H1 (cell line): ENCODE data around the gene CDC25C. TPM values are rescaled to one million over a fixed set of nuclear protein-coding genes. Genes with fewer than 3 reads are reported as not detected.

Experiments used
- CTCF ChIA-PET: fragments of 300-600 bp; sonication (Branson Sonifier 250); formaldehyde crosslinking; loops from one replicate; lab custom pipeline; 2021; ENCODE audit not compliant: partially characterized antibody; lab: Charles Lee
- POLR2A ChIA-PET: fragments of 300-600 bp; sonication (Branson Sonifier 250); formaldehyde crosslinking; loops from one replicate; lab custom pipeline; 2021; ENCODE audit warnings: inconsistent platforms; ENCODE audit not compliant: partially characterized antibody; lab: Charles Lee
- DNase-seq, 2 experiments: peaks; one replicate each; pipeline versions ENCODE4 v3.0.0 to v3.0.0-alpha.2; 2010 to 2022; ENCODE audit warnings: low spot score in 2 of 2, low read depth in 1 of 2, mixed read lengths in 1 of 2
- FAIRE-seq: peaks from 2 replicates; lab custom pipeline; 2011; peaks lifted over from hg19 to GRCh38; lab: Jason Lieb, UNC
- H2AFZ ChIP-seq: 2 replicates; pipeline ENCODE4 v1.8.1; 2012; ENCODE audit warnings: low read length, inconsistent platforms
- H2AK5ac ChIP-seq: 2 replicates; pipeline ENCODE4 v1.6.1; 2013; ENCODE audit warnings: low read depth, low read length
- H2BK120ac ChIP-seq: replicated peaks from 2 replicates; pipeline ENCODE3; 2013; ENCODE audit warnings: low read depth, low read length, inconsistent platforms
- H2BK12ac ChIP-seq: 2 replicates; pipeline ENCODE4 v1.6.1; 2013; ENCODE audit warnings: low read depth, low read length
- H2BK15ac ChIP-seq: 2 replicates; pipeline ENCODE4 v1.6.1; 2013; ENCODE audit warnings: low read length
- H2BK20ac ChIP-seq: 2 replicates; pipeline ENCODE4 v1.6.1; 2013; ENCODE audit warnings: low read length
- H2BK5ac ChIP-seq: 2 replicates; pipeline ENCODE4 v1.6.1; 2013; ENCODE audit warnings: low read depth, low read length
- H3K14ac ChIP-seq: 2 replicates; pipeline ENCODE4 v1.6.1; 2013; ENCODE audit warnings: inconsistent platforms; ENCODE audit not compliant: insufficient read length
- H3K18ac ChIP-seq: 2 replicates; pipeline ENCODE4 v1.6.1; 2013; ENCODE audit warnings: low read length; ENCODE audit errors: extremely low read depth
- H3K23ac ChIP-seq: 2 replicates; pipeline ENCODE4 v1.6.1; 2013; ENCODE audit warnings: inconsistent platforms; ENCODE audit not compliant: insufficient read length
- H3K23me2 ChIP-seq: 2 replicates; pipeline ENCODE4 v1.6.1; 2013; ENCODE audit warnings: low read depth, low read length
- H3K27ac ChIP-seq: 2 replicates; pipeline ENCODE4 v1.6.1; 2011; ENCODE audit warnings: low read depth, low read length, inconsistent platforms
- H3K27me3 ChIP-seq, 4 experiments: replicated peaks in 1 of 4; 1 replicate in 1 of 4; 2 replicates in 3 of 4; pipeline versions ENCODE4 v1.6.1 to v1.8.1; 2011 to 2013; ENCODE audit warnings: low read length in 3 of 4, mild to moderate bottlenecking in 3 of 4, inconsistent platforms in 2 of 4, mixed read lengths in 2 of 4, moderate library complexity in 1 of 4; ENCODE audit not compliant: control insufficient read depth in 3 of 4, insufficient read depth in 3 of 4; ENCODE audit errors: extremely low read depth in 1 of 4
- H3K36me3 ChIP-seq, 4 experiments: 2 replicates each; pipeline versions ENCODE4 v1.6.1 to v1.8.1; 2011 to 2013; ENCODE audit warnings: mild to moderate bottlenecking in 4 of 4, low read length in 3 of 4, moderate library complexity in 2 of 4, control low read depth in 1 of 4, inconsistent platforms in 1 of 4; ENCODE audit not compliant: insufficient read depth in 4 of 4, control insufficient read depth in 2 of 4
- H3K4ac ChIP-seq: replicated peaks from 2 replicates; pipeline ENCODE3; 2013; ENCODE audit warnings: low read length, low read depth, mixed read lengths, inconsistent platforms; ENCODE audit not compliant: insufficient read length
- H3K4me1 ChIP-seq, 4 experiments: replicated peaks in 1 of 4; 1 replicate in 1 of 4; 2 replicates in 3 of 4; pipeline versions ENCODE4 v1.6.1 to v1.8.1; 2011 to 2013; ENCODE audit warnings: low read length in 3 of 4, inconsistent platforms in 2 of 4, mixed read lengths in 1 of 4; ENCODE audit not compliant: insufficient read depth in 4 of 4, control insufficient read depth in 3 of 4
- H3K4me2 ChIP-seq, 2 experiments: 2 replicates each; pipeline versions ENCODE4 v1.6.1 to v1.8.1; 2011 to 2013; ENCODE audit warnings: low read depth in 2 of 2, low read length in 2 of 2, control low read depth in 1 of 2, inconsistent platforms in 1 of 2, mild to moderate bottlenecking in 1 of 2; ENCODE audit not compliant: insufficient read depth in 1 of 2
- H3K4me3 ChIP-seq, 4 experiments: fragments of 200-600, 300-600 bp in 1 of 4; sonication (generic), shearing (Covaris generic), sonication (Bioruptor Twin) in 1 of 4; 2 replicates each; pipeline versions ENCODE4 v1.5.1 to v1.8.1; 2011 to 2016; ENCODE audit warnings: low read length in 4 of 4, low read depth in 3 of 4, control low read depth in 2 of 4, inconsistent platforms in 2 of 4, mild to moderate bottlenecking in 2 of 4, mixed read lengths in 1 of 4, moderate library complexity in 1 of 4; ENCODE audit not compliant: insufficient read depth in 2 of 4; ENCODE audit errors: extremely low read depth in 1 of 4
- H3K56ac ChIP-seq: replicated peaks from 2 replicates; pipeline ENCODE3; 2013; ENCODE audit warnings: low read depth, mild to moderate bottlenecking, mixed read lengths, low read length, inconsistent platforms; ENCODE audit not compliant: insufficient read length
- H3K79me1 ChIP-seq: 2 replicates; pipeline ENCODE4 v1.6.1; 2013; ENCODE audit warnings: low read depth, low read length, control low read depth
- H3K79me2 ChIP-seq, 2 experiments: 2 replicates each; pipeline versions ENCODE4 v1.6.1 to v1.8.1; 2012 to 2013; ENCODE audit warnings: low read length in 2 of 2, mild to moderate bottlenecking in 2 of 2, inconsistent platforms in 1 of 2; ENCODE audit not compliant: insufficient read depth in 2 of 2, control insufficient read depth in 1 of 2
- H3K9ac ChIP-seq, 4 experiments: replicated peaks in 1 of 4; 1 replicate in 1 of 4; 2 replicates in 3 of 4; pipeline versions ENCODE4 v1.6.1 to v1.8.1; 2011 to 2013; ENCODE audit warnings: low read depth in 3 of 4, low read length in 3 of 4, control low read depth in 2 of 4, mild to moderate bottlenecking in 2 of 4, moderate library complexity in 2 of 4, inconsistent platforms in 1 of 4; ENCODE audit errors: extremely low read depth in 1 of 4
- H3K9me3 ChIP-seq, 2 experiments: 2 replicates each; pipeline versions ENCODE4 v1.6.1 to v1.8.1; 2012 to 2013; ENCODE audit warnings: mild to moderate bottlenecking in 2 of 2, moderate library complexity in 2 of 2, control low read depth in 1 of 2, inconsistent platforms in 1 of 2, low read depth in 1 of 2, low read length in 1 of 2, mixed read lengths in 1 of 2; ENCODE audit not compliant: insufficient read depth in 2 of 2
- H4K20me1 ChIP-seq, 2 experiments: replicated peaks in 1 of 2; 2 replicates each; pipeline versions ENCODE3 to v1.8.1; 2011 to 2013; ENCODE audit warnings: inconsistent platforms in 2 of 2, low read length in 2 of 2, mild to moderate bottlenecking in 1 of 2; ENCODE audit not compliant: insufficient read depth in 2 of 2, control insufficient read depth in 1 of 2
- H4K5ac ChIP-seq: 2 replicates; pipeline ENCODE4 v1.6.1; 2013; ENCODE audit warnings: low read length, low read depth, mixed read lengths, inconsistent platforms; ENCODE audit not compliant: insufficient read length
- H4K8ac ChIP-seq: 2 replicates; pipeline ENCODE4 v1.8.0; 2013; ENCODE audit warnings: mild to moderate bottlenecking, moderate library complexity, low read length, inconsistent platforms; ENCODE audit not compliant: insufficient read depth; ENCODE audit errors: extremely low read depth
- H4K91ac ChIP-seq: replicated peaks from 2 replicates; pipeline ENCODE3; 2013; ENCODE audit warnings: low read length, mixed read lengths, inconsistent platforms; ENCODE audit not compliant: insufficient read length
- CTCF ChIP-seq, 3 experiments: IDR thresholded peaks; 1 replicate in 2 of 3; 2 replicates in 1 of 3; pipeline versions ENCODE4 v1.5.1 to v1.6.1; 2011; ENCODE audit warnings: low read length in 3 of 3, mild to moderate bottlenecking in 3 of 3, inconsistent platforms in 2 of 3, low read depth in 1 of 3, moderate library complexity in 1 of 3; ENCODE audit not compliant: insufficient read depth in 1 of 3; ENCODE audit errors: control extremely low read depth in 1 of 3
- EGR1 ChIP-seq: IDR thresholded peaks from 2 replicates; pipeline ENCODE4 v1.6.1; 2011; ENCODE audit warnings: low read depth, low read length, borderline replicate concordance
- EP300 ChIP-seq, 2 experiments: IDR thresholded peaks; 1 replicate in 1 of 2; 2 replicates in 1 of 2; pipeline ENCODE4 v1.6.1; 2011 to 2012; ENCODE audit warnings: low read depth in 2 of 2, low read length in 2 of 2, mild to moderate bottlenecking in 2 of 2, borderline replicate concordance in 1 of 2, inconsistent platforms in 1 of 2, moderate library complexity in 1 of 2
- KDM5A ChIP-seq: fragments of 200-600 bp; IDR thresholded peaks from 2 replicates; pipeline ENCODE4 v1.7.1; 2012; ENCODE audit warnings: mild to moderate bottlenecking, low read length, inconsistent platforms, mixed read lengths
- POLR2A ChIP-seq, 2 experiments: IDR thresholded peaks; 1 replicate in 1 of 2; 2 replicates in 1 of 2; pipeline ENCODE4 v1.6.1; 2011; ENCODE audit warnings: low read depth in 2 of 2, low read length in 2 of 2, mild to moderate bottlenecking in 2 of 2; ENCODE audit errors: control extremely low read depth in 1 of 2
- POU5F1 ChIP-seq: IDR thresholded peaks from 2 replicates; pipeline ENCODE4 v1.6.1; 2011; ENCODE audit warnings: low read depth, mild to moderate bottlenecking, low read length, moderate library complexity
- RNF2 ChIP-seq: fragments of 200-900, 300-1000 bp; sonication (generic); IDR thresholded peaks from 2 replicates; pipeline ENCODE4 v1.7.1; 2016; ENCODE audit warnings: borderline replicate concordance, low read depth, mild to moderate bottlenecking, antibody characterized with exemption, low read length; ENCODE audit not compliant: poor library complexity, severe bottlenecking; ENCODE audit errors: missing control alignments
- RXRA ChIP-seq: IDR thresholded peaks from 2 replicates; pipeline ENCODE4 v1.6.1; 2011; ENCODE audit warnings: low read depth, mild to moderate bottlenecking, low read length, moderate library complexity; ENCODE audit not compliant: insufficient read depth
- SP2 ChIP-seq: IDR thresholded peaks from 2 replicates; pipeline ENCODE4 v1.6.1; 2012; ENCODE audit warnings: mild to moderate bottlenecking, low read length, inconsistent platforms
- SRF ChIP-seq: IDR thresholded peaks from 2 replicates; pipeline ENCODE4 v1.6.1; 2011; ENCODE audit warnings: mild to moderate bottlenecking, low read depth, low read length, moderate library complexity
- TAF7 ChIP-seq: optimal IDR thresholded peaks from 2 replicates; pipeline ENCODE3; 2011; ENCODE audit warnings: low read depth, mild to moderate bottlenecking, inconsistent platforms, low read length, moderate library complexity, borderline replicate concordance
- WGBS, 2 experiments: shearing (Covaris generic) in 1 of 2; methylation state at CpG; one replicate each; pipeline versions ENCODE4 v1.1.6 to v1.1.7; 2013 to 2015; ENCODE audit warnings: low lambda C conversion rate in 2 of 2, mixed read lengths in 2 of 2, inconsistent platforms in 1 of 2, low coverage in 1 of 2, missing lambda C conversion rate in 1 of 2; ENCODE audit not compliant: insufficient replicate concordance in 2 of 2, insufficient coverage in 1 of 2, insufficient read length in 1 of 2; ENCODE audit errors: extremely low coverage in 1 of 2, missing lambda C conversion rate in 1 of 2; 5-methylcytosine and 5-hydroxymethylcytosine counted together
- polyA plus RNA-seq, 7 experiments: library from polyadenylated mRNA; depleted of rRNA in 3 of 7; stranded (reverse) in 5 of 7; unstranded in 2 of 7; fragments of >200 nt in 5 of 7; fragments of 200-250 nt in 2 of 7; gene quantifications; 1 replicate in 5 of 7; 2 replicates in 1 of 7; 4 replicates in 1 of 7; pipeline versions ENCODE4 v1.2.1 to v1.2.3, GENCODE V29; 2011 to 2013; ENCODE audit warnings: missing spikeins in 2 of 7, mixed read lengths in 2 of 7
- total RNA-seq: library from RNA; stranded (reverse); fragmentation: NEBNext Ultra II Directional; extraction: Animal tissue kit (Norgen Biotek cat#: 25700); gene quantifications from 2 replicates; pipeline ENCODE4 v1.2.1, GENCODE V29; 2021

CDC25C gene
- total and polyA plus RNA-seq, 2 of the 8 experiments (the other 6 are each of a cell fraction or from before 2014, with no cell fraction given): 18.4 to 20.8 TPM

GRCh38 chr5:138372653-138373052 is 41.0 kb upstream of the CDC25C start:
- Histone ChIP-seq H3K4me3 (no peak overlapping the region), H3K79me1 (peaks cover 5% of the 10 kb centered on the region; the same call in 1 of the 2 replicates), H2BK20ac (no peak overlapping the region), H3K18ac (no peak overlapping the region), H3K23me2 (no peaks in the 10 kb centered on the region), H3K56ac (no peak overlapping the region), H4K91ac (no peak overlapping the region), H2BK120ac (no peak overlapping the region), H3K27ac (no peak overlapping the region), H4K8ac (no peak overlapping the region), H3K4ac (no peak overlapping the region), H2AFZ (no peak overlapping the region), H4K20me1 (peaks cover 0 to 7% of the 10 kb centered on the region in 2 experiments), H2BK5ac (no peak overlapping the region), H3K36me3 (peaks cover 2 to 22% (median 5%) of the 10 kb centered on the region in 4 experiments), H3K79me2 (peaks cover 9 to 43% of the 10 kb centered on the region in 2 experiments), H2BK15ac (no peak overlapping the region), H3K9me3 (no peaks in the 10 kb centered on the region), H3K9ac (no peak overlapping the region), H3K23ac (no peak overlapping the region), H2BK12ac (no peak overlapping the region), H3K4me1 (no peaks in the 10 kb centered on the region), H4K5ac (no peak overlapping the region), H2AK5ac (no peak overlapping the region), H3K4me2 (no peak overlapping the region), H3K27me3 (no peaks in the 10 kb centered on the region), H3K14ac (no peak overlapping the region)
- CTCF ChIA-PET: interaction anchor here (0.9 to 6.5 kb wide), 2 partner anchors 19 to 77 kb away, joined by 3 to 63 read pairs; partner anchors contain the start of gene KDM3B
- 75% methylated on average over 5 of the region's 5 CpGs; no CpG with 5 or more reads in 1 of the 2 experiments for whole genome bisulfite sequencing, 2 experiments
- DNase-seq (no peak), FAIRE-seq (no peak)
- POLR2A ChIA-PET: interaction anchor here (1.0 to 5.1 kb wide), 4 partner anchors 11 to 63 kb away, joined by 3 to 26 read pairs (median 6); partner anchors contain the start of genes FAM53C and KDM3B
- TF ChIP-seq POLR2A (IDR thresholded peaks at IDR 0.05; ENCODE audit: control extremely low read depth in 1 of 2, low read depth in 2 of 2, low read length in 2 of 2): no peak
- TF ChIP-seq RXRA: no peak
- no peak for TF ChIP-seq TAF7
- no peak for TF ChIP-seq KDM5A
- no peak for TF ChIP-seq EGR1
- no peak for TF ChIP-seq SRF
- TF ChIP-seq EP300 (IDR thresholded peaks at IDR 0.05; ENCODE audit: borderline replicate concordance in 1 of 2, low read depth in 2 of 2, low read length in 2 of 2): no peak
- TF ChIP-seq CTCF (IDR thresholded peaks at IDR 0.05; ENCODE audit: control extremely low read depth in 1 of 3, insufficient read depth in 1 of 3, low read depth in 1 of 3, low read length in 3 of 3): no peak
- TF ChIP-seq SP2: no peak
- no peak for TF ChIP-seq POU5F1
- no peak for TF ChIP-seq RNF2
